GM19324 (cell line): Measurements from ENCODE around the gene FAM163A.
"Not testable (repeated sequence)": the region's sequence is repeated elsewhere in the genome, so short reads cannot be mapped to it uniquely, and the experiment has no call there.

Experiments used
- ATAC-seq: cut with Tn5 transposase; IDR thresholded peaks from one replicate; pipeline ENCODE4 v1.9.1; 2021; ENCODE audit warnings: mild to moderate bottlenecking, moderate library complexity; ENCODE audit not compliant: unreplicated experiment, low FRiP score

FAM163A gene

GRCh38 chr1:179742717-179743678, at the start of gene FAM163A:
Gene FAM163A (plus strand): TSS chr1:179743291. CDS start chr1:179813098, 69,807 bp downstream.
- no peak for ATAC-seq

DNA sequence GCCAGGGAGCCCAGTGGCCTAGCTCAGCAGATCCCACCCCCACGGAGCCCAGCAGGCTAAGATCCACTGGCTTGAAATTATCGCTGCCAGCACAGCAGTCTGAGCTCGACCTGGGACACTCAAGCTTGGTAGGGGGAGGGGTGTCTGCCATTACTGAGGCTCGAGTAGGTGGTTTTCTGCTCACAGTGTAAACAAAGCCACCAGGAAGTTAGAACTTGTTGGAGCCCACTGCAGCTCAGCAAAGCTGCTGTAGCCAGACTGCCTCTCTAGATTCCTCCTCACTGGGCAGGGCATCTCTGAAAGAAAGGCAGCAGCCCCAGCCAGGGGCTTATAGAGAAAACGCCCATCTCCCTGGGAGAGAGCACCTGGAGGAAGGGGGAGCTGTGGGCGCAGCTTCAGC, 48.6 kb upstream of the FAM163A start:
- ATAC-seq = not testable (repeated sequence)

GRCh38 chr1:179702946-179703539, 40.0 kb upstream of the FAM163A start:
- ATAC-seq = no peak

- no peak for ATAC-seq
Measured at GRCh38 chr1:179706339-179706941, 36.7 kb upstream of the FAM163A start.

DNA sequence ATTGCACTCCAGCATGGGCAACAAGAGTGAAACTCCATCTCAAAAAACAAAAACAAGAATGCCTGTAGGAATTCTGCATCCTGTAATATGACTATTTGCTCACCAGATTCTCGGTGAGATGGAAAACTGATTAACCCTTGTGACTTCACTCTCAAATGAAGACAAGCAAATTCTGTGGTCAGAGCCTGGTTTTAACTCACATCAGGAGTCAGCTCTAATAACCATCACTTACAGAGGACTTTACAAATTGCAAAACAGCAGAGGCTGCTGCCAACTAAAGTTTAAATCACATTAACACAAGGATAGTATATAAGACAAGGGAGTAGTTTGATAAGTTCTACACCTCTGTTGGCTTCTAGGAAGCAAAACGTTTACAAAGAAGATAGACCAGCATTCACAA, 35.7 kb upstream of the FAM163A start:
- no peak for ATAC-seq

GRCh38 chr1:179708434-179709195, 34.5 kb upstream of the FAM163A start:
- ATAC-seq = no peak

- ATAC-seq = no peak
Measured at GRCh38 chr1:179709841-179710329, 33.2 kb upstream of the FAM163A start.

GRCh38 chr1:179714159-179714558, 28.9 kb upstream of the FAM163A start:
- ATAC-seq = no peak

DNA sequence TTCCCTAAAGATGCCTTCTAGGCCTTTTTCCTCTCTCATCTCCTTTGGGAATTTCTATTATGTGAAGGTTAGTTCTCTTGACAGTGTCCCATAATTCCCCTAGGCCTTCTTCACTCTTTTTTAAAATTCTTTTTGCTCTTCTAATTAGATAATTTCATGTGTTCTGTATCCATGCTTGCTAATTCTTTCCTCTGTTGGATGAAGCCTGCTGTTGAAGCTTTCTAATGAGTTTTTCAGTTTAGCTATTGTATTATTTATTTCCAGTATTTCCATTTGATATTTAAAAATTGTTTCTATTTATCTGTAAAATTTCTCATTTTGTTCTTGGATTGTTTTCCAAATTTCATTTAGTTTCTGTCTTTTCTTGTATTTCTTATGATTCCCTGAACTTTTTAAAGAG, 28.5 kb upstream of the FAM163A start:
- no peak for ATAC-seq

DNA sequence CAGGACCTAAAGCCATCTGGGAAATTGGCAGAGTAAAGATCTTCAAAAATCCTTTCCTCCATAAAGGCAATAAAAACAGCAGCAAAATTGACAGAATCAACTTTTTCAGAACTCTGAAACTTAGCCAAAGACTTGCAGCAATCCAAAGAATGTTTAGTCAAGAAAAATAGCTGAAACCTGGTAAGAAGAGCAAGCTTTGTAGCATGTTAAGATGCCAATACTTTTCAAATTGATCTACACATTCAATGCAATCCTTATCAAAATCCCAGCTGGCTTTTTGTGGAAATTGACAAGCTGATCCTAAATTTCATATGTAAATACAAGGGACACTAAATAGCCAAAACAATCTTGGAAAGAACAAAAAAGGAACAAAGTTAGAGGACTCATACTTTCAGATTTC, 23.8 kb upstream of the FAM163A start:
- no peak for ATAC-seq

GRCh38 chr1:179728271-179728670, 14.8 kb upstream of the FAM163A start:
- ATAC-seq = no peak

GRCh38 chr1:179729881-179730280, 13.2 kb upstream of the FAM163A start:
- no peak for ATAC-seq

- ATAC-seq = no peak
Measured at GRCh38 chr1:179731643-179732042, 11.4 kb upstream of the FAM163A start.

GRCh38 chr1:179742291-179742690, 800 bp upstream of the FAM163A start:
- no peak for ATAC-seq

- ATAC-seq = no peak
Measured at GRCh38 chr1:179743679-179744400, 749 bp downstream of the FAM163A start.

- ATAC-seq = no peak
Measured at GRCh38 chr1:179744401-179745130, 1.5 kb downstream of the FAM163A start.

GRCh38 chr1:179745131-179745611, 2.1 kb downstream of the FAM163A start:
- ATAC-seq = no peak

DNA sequence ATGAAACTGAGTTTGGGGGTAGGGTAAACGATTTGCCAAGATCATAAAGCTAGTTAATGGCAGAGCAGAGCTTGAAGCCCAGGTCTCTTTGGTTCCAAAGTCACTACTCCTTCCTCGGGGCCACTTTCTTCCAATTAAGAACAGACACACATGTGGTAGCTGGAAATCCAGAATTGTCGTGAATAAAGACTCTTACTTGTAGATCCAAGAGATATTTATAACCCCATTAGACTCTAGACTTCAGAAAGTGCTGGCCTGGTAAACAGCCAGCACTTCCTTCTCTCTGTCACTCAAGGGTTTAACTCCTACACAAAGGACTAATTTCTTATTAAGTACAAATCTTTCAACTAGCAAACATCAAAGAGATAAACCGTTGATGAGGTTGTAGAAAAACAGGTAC, 2.7 kb downstream of the FAM163A start:
- ATAC-seq = no peak

- no peak for ATAC-seq
Measured at GRCh38 chr1:179747611-179748010, 4.5 kb downstream of the FAM163A start.
